ENCODE results near the gene SMPDL3A. TPM values are rescaled to one million over a fixed set of nuclear protein-coding genes. Genes with fewer than 3 reads are reported as not detected.

SMPDL3A gene
- total and polyA plus RNA-seq, 2 of the 13 experiments (the other 11 are each of a cell fraction or from before 2014, with no cell fraction given) = 7.8 to 17.3 TPM

- intact Hi-C loops (cut with micrococcal nuclease; ENCODE audit: unreplicated experiment) = no loop called here
- no peak for ATAC-seq
- in situ Hi-C loops (cut with HindIII; ENCODE audit: extremely low pct_ligation_motif_present, low pct_unique_long_range_greater_than_20kb) = no loop called here
- 0% methylated on average over 1 of the region's 1 CpG for WGBS (ENCODE audit: low lambda C conversion rate)
- Histone ChIP-seq H3K9me3 (ENCODE audit: low read length) (no peaks in the 10 kb centered on the region), H3K36me3 (replicated peaks in 1 of 2; ENCODE audit: control insufficient read depth in 1 of 2, insufficient read depth in 2 of 2, low read length in 2 of 2) (no peaks in the 10 kb centered on the region), H3K27ac (ENCODE audit: extremely low read length, insufficient read depth, low read length) (no peak overlapping the region), H2AFZ (ENCODE audit: low read length) (no peak overlapping the region), H4K20me1 (ENCODE audit: insufficient read depth, low read length) (no peaks in the 10 kb centered on the region), H3K4me2 (ENCODE audit: low read depth, low read length) (no peak overlapping the region), H3K9ac (ENCODE audit: insufficient read depth, low read depth, low read length) (no peak overlapping the region), H3K27me3 (ENCODE audit: control insufficient read depth in 1 of 2, insufficient read depth in 2 of 2, low read length in 2 of 2) (no peaks in the 10 kb centered on the region), H3K4me3 (replicated peaks in 1 of 3; ENCODE audit: insufficient read depth in 1 of 3, low read depth in 2 of 3, low read length in 3 of 3) (no peak overlapping the region), H3K4me1 (ENCODE audit: insufficient read depth, low read length) (no peaks in the 10 kb centered on the region), H3K79me2 (ENCODE audit: insufficient read depth, low read length) (no peaks in the 10 kb centered on the region)
- BruUV-seq (replicated peaks) = no TSS peak
- ChIA-PET CTCF (ENCODE audit: low intra/inter-chr PET ratio, low total read pairs) (no interaction called here), POLR2A (no interaction called here)
- FAIRE-seq = no peak
- DNase-seq (ENCODE audit: low spot score) = no peak
- TF ChIP-seq ZNF121 (CRISPR knock-in tag; IDR thresholded peaks at IDR 0.05) (no peak), NCOA2 (CRISPR knock-in tag; IDR thresholded peaks at IDR 0.05) (no peak), ZNF652 (CRISPR knock-in tag; IDR thresholded peaks at IDR 0.05; ENCODE audit: borderline replicate concordance, low read depth) (no peak), HMGA1 (CRISPR knock-in tag; conservative IDR thresholded peaks at IDR 0.05) (no peak), ZNF792 (CRISPR knock-in tag; IDR thresholded peaks at IDR 0.05) (no peak), CBX1 (IDR thresholded peaks at IDR 0.05; ENCODE audit: low read depth) (no peak), ZNF891 (CRISPR knock-in tag; IDR thresholded peaks at IDR 0.05) (no peak), CHD2 (IDR thresholded peaks at IDR 0.05; ENCODE audit: low read depth, low read length) (no peak), HHEX (CRISPR knock-in tag; IDR thresholded peaks at IDR 0.05) (no peak), TCF12 (IDR thresholded peaks at IDR 0.05) (no peak), TCF12 (CRISPR knock-in tag; IDR thresholded peaks at IDR 0.05) (no peak), NRL (CRISPR knock-in tag; IDR thresholded peaks at IDR 0.05; ENCODE audit: borderline replicate concordance) (no peak)
These were observed 36.6 kb upstream of the SMPDL3A start for GRCh38 chr6:122752459-122752858.
